GM20000 (cell line): Measurements from ENCODE around the gene IPO11.
A peak's percentile ranks its signal among the peaks of the same experiment; 100 is the strongest.

Source experiments
- DNase-seq: peaks from one replicate; pipeline ENCODE4 v3.0.0; 2012; ENCODE audit warnings: low spot score
- TF ChIP-seq, protein P1 (sequence below): IDR thresholded peaks from 2 replicates; pipeline ENCODE4 v1.5.1; 2012; ENCODE audit warnings: mild to moderate bottlenecking, control low read depth; ENCODE audit errors: extremely low read depth, missing control alignments

Gene IPO11

DNA sequence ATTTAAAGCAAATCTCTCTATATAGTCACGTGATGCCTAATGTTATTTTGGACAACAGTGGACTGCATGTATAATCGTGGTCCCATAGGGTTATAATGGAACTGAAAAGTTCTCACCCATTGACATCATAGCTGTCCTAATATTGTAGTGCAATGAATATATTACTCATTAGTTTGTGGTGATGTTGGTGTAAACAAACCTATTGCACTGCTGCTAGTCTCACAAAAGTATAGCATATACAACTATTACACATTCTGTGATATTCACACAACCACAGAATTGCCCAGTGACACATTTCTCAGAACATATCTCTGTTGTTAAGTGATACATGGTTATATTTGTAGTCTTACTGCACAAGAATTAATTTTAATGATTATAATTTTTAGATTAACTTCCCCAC is 37.7 kb downstream of the IPO11 start:
- TF ChIP-seq, protein P1, sequence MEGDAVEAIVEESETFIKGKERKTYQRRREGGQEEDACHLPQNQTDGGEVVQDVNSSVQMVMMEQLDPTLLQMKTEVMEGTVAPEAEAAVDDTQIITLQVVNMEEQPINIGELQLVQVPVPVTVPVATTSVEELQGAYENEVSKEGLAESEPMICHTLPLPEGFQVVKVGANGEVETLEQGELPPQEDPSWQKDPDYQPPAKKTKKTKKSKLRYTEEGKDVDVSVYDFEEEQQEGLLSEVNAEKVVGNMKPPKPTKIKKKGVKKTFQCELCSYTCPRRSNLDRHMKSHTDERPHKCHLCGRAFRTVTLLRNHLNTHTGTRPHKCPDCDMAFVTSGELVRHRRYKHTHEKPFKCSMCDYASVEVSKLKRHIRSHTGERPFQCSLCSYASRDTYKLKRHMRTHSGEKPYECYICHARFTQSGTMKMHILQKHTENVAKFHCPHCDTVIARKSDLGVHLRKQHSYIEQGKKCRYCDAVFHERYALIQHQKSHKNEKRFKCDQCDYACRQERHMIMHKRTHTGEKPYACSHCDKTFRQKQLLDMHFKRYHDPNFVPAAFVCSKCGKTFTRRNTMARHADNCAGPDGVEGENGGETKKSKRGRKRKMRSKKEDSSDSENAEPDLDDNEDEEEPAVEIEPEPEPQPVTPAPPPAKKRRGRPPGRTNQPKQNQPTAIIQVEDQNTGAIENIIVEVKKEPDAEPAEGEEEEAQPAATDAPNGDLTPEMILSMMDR = no peak
- no peak for DNase-seq

DNA sequence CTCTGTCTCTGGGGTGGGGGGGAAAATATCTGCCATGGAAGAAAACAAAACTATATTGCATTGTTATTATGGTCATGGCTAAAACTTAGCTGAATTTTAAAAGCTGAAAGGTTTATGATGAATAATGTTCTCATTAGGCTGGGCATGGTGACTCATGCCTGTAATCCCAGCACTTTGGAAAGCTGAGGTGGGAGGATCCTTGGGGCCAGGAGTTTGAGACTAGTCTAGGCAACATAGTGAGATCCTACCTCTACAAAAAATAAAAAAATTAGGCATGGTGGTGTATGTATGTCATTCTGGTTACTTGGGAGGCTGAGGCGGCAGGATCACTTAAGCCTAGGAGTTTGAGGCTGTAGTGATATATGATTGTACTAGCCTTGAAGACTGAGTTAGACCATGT is 44.5 kb downstream of the IPO11 start:
- TF ChIP-seq, protein P1 = no peak
- DNase-seq = no peak

DNA sequence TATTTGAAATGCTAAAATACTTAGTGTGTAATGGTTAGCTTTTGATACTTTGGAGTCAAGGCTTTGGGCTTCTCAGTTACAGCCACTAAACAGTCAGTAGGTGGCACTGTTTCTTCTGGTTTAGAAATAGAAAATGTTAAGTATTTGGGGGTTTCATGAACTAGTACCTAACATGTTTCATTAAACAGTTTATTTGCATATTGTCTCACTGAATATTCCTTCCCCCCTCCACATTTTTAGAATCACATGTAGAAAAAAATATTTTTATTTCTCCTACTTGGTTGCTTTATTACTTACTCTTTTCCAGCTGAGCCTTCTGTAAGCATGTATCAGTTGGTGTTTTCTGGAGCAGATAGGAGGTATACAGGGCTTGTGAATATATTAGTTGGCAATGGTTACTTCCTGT is 48.0 kb downstream of the IPO11 start:
- TF ChIP-seq, protein P1 = peak; percentile 61
- peak; percentile 38 for DNase-seq

DNA sequence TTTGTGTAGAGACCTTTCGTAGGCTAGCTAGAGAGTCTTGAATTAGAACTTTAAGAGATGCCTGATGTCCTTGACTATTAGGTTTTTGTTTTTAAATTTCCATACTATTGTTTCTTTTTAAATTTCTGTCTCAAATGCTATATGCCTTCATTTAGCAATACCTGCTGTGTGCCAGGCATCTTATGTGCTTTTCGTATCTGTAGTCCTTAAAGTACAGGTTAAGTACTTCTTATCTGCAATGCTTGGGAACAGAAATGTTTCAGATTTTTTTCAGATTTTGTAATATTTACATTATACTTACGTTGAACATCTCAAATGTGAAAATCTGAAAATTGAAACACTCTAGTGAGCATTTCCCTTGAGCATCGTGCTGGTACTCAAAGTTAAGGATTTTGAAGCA is 49.0 kb downstream of the IPO11 start:
- DNase-seq = no peak
- TF ChIP-seq, protein P1 = no peak

DNA sequence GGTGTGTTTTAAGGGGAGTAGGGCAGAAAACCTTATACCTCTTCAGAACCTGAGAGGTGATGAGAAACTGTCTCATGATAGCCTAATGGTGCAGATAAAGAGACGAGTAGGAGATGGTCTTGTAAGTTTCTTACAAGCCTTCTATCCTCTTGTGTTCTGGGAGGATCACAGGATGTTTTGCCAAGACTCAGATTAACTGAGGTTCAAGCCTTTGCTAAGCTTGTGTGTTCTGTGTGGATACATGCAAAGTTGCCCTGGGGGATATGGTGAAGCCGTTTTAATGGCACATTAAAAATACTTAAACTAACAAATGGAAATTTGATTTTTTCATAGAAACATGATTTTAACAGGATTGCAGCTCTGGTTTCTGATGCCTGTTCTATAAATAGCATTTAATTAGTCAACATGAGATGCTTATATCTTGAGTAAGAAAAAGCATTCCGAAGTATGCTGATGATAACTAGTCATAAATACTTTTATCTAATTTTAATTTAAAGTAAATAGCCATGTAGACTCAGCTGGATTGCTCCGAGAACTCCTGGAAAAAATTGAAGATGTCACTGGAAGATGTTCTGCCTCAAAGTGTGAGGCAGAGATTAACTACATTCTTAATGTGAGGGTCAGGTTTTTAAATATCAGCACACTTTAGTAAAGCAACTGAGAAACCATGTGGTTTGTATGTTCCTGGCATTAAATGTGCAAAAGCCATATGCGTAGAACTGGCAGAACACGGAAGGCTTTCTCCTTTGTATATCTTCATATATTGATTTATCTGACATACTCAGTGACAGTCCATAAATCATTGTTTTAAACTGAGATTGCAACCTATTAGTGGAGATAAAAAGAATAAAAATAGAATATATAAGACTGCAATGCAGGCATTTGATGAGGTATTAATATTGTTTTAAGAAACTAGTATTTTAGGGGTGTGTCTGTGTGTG is 53.7 kb downstream of the IPO11 start:
- TF ChIP-seq, protein P1 = no peak
- DNase-seq = no peak

DNA sequence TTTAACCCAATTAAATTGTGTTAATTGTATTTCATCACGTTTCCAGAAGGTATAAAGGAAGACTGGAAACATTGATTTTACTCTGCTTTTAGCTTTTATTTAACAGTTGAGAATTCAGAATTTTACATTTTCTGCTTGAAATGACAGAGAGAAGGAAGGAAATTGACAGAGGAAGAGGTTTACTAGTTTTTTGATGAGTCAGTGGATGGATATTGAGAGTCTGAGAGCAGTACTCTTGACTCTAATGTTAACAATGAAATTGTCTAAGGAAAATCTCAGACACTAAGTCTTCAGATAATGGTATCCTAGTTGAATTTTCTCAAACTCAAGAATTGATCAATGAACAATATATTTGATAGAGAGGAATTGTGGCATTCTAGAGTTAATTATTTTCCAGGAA is 60.6 kb downstream of the IPO11 start:
- TF ChIP-seq, protein P1 = no peak
- DNase-seq = no peak

DNA sequence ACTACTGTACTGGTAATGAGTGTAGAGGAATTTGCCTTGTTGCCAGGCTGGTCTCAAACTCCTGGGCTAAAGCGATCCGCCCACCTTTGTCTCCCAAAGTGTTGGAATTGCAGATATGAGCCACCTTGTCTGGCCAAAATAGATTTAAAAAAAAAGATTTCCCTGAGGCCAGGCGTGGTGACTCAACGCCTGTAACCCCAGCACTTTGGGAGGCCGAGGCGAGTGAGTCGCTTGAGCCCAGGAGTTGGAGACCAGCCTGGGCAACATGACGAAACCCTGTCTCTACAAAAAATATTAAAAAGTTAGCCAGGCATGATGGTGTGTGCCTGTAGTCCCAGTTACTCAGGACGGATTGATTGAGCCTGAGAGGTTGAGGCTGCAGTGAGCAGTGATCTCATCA is 62.5 kb downstream of the IPO11 start:
- TF ChIP-seq, protein P1 = no peak
- DNase-seq = no peak
